Measurements from ENCODE around the gene FTH1. TPM values are rescaled to one million over a fixed set of nuclear protein-coding genes. Genes with fewer than 3 reads are reported as not detected.

The FTH1 gene
- total and polyA plus RNA-seq, 2 of the 13 experiments (the other 11 are each of a cell fraction or from before 2014, with no cell fraction given) = 607 to 760 TPM

- H3K27ac ChIP-seq (ENCODE audit: extremely low read length, insufficient read depth, low read length) = peak overlapping the region; percentile 99
- peaks cover 74% of the 10 kb centered on the region for H3K4me1 ChIP-seq (ENCODE audit: insufficient read depth, low read length)
- H4K20me1 ChIP-seq (ENCODE audit: insufficient read depth, low read length) = peaks cover 41% of the 10 kb centered on the region
- in situ Hi-C loops (cut with HindIII; ENCODE audit: extremely low pct_ligation_motif_present, low pct_unique_long_range_greater_than_20kb) (loop anchor here (5.0 kb wide), 1 partner anchor 36 kb away; no protein-coding TSS in a partner anchor), intact Hi-C loops (cut with micrococcal nuclease; ENCODE audit: unreplicated experiment) (no loop called here)
- H3K9me3 ChIP-seq (ENCODE audit: low read length) = no peaks in the 10 kb centered on the region
- CTCF ChIA-PET (ENCODE audit: low intra/inter-chr PET ratio, low total read pairs) = no interaction called here
- no peak for DNase-seq (ENCODE audit: low spot score)
- POLR2A ChIA-PET = interaction anchor here (1.5 to 9.7 kb wide), 15 partner anchors 6 to 115 kb away, joined by 4 to 323 read pairs (median 22); partner anchors contain the start of gene BEST1
- FAIRE-seq = no peak
- BruUV-seq (replicated peaks) = no TSS peak
- H2AFZ ChIP-seq (ENCODE audit: low read length) = no peak overlapping the region
- no peaks in the 10 kb centered on the region; a peak in 1 of 5 replicates for H3K27me3 ChIP-seq (ENCODE audit: control insufficient read depth in 1 of 2, insufficient read depth in 2 of 2, low read length in 2 of 2)
- peaks cover 43% of the 10 kb centered on the region for H3K79me2 ChIP-seq (ENCODE audit: insufficient read depth, low read length)
- peak overlapping the region; percentile 92 to 99 (median 96) for H3K4me3 ChIP-seq (replicated peaks in 1 of 3; ENCODE audit: insufficient read depth in 1 of 3, low read depth in 2 of 3, low read length in 3 of 3)
- ATAC-seq = no peak
- 0% methylated on average over 9 of the region's 13 CpGs for WGBS (ENCODE audit: low lambda C conversion rate)
- H3K4me2 ChIP-seq (ENCODE audit: low read depth, low read length) = peak overlapping the region; percentile 92
- peak overlapping the region; percentile 99 for H3K9ac ChIP-seq (ENCODE audit: insufficient read depth, low read depth, low read length)
- H3K36me3 ChIP-seq (replicated peaks in 1 of 2; ENCODE audit: control insufficient read depth in 1 of 2, insufficient read depth in 2 of 2, low read length in 2 of 2) = peaks cover 5 to 23% of the 10 kb centered on the region in 2 experiments; a peak in 4 of 5 replicates
- TF ChIP-seq POLR2G (IDR thresholded peaks at IDR 0.05; ENCODE audit: low read depth, low read length) (peak; percentile 61), KDM5A (IDR thresholded peaks at IDR 0.05; ENCODE audit: borderline replicate concordance, low read length) (0 out of 2 replicates have a peak, but pooled peaks have one; percentile 47), CERS6 (CRISPR knock-in tag; IDR thresholded peaks at IDR 0.05) (no peak), SNAPC4 (CRISPR knock-in tag; IDR thresholded peaks at IDR 0.05) (0 out of 2 replicates have a peak, but pooled peaks have one; percentile 35), ZNF317 (CRISPR knock-in tag; IDR thresholded peaks at IDR 0.05) (peak; percentile 39; the same call in 1 of the 2 replicates), CAMTA2 (CRISPR knock-in tag; IDR thresholded peaks at IDR 0.05; ENCODE audit: borderline replicate concordance) (no peak), MIER3 (CRISPR knock-in tag; IDR thresholded peaks at IDR 0.05; ENCODE audit: borderline replicate concordance) (0 out of 2 replicates have a peak, but pooled peaks have one; percentile 13), U2AF1 (optimal IDR thresholded peaks at IDR 0.05; ENCODE audit: low read depth, low read length) (peak; percentile 29), ATF7-NPFF (CRISPR knock-in tag; IDR thresholded peaks at IDR 0.05; ENCODE audit: low read depth) (no peak), ZNF704 (CRISPR knock-in tag; IDR thresholded peaks at IDR 0.05; ENCODE audit: borderline replicate concordance) (peak; percentile 6; the same call in 1 of the 2 replicates), RBM22 (optimal IDR thresholded peaks at IDR 0.05; ENCODE audit: low read length) (peak; percentile 86), SIN3A (IDR thresholded peaks at IDR 0.05; ENCODE audit: borderline replicate concordance, low read depth, low read length) (no peak), ZNF800 (CRISPR knock-in tag; IDR thresholded peaks at IDR 0.05) (no peak), ZNF678 (CRISPR knock-in tag; IDR thresholded peaks at IDR 0.05) (0 out of 2 replicates have a peak, but pooled peaks have one; percentile 16), HNRNPL (IDR thresholded peaks at IDR 0.05; ENCODE audit: low read depth, low read length) (0 out of 2 replicates have a peak, but pooled peaks have one; percentile 17)
Measured at GRCh38 chr11:61966734-61967115, 709 bp downstream of the FTH1 start.

Measured in HepG2 (cell line).